Measurements from ENCODE around the gene MRPL12. TPM values are rescaled to one million over a fixed set of nuclear protein-coding genes. Genes with fewer than 3 reads are reported as not detected.

Gene MRPL12
- total RNA-seq, result 10 to 100 TPM; 24.0 to 98.8 (median 85.2) TPM
- 100 to 1,000 TPM in 2 of 3 donors, 10 to 100 TPM in 1; 60.7 to 159 (median 141) TPM for polyA plus RNA-seq
- long read RNA-seq, donor 1, transcript MRPL12-201 (5 exons, 1,028 nt), result major isoform, 85 of 90 reads
- long read RNA-seq, donor 1, partial matches to known transcripts, result 5 of 90 reads
- long read RNA-seq, donor 1, other reads (novel, unspliced or antisense), result 0 of 90 reads
- long read RNA-seq, donor 2, transcript MRPL12-201 (5 exons, 1,028 nt), result major isoform, 38 of 38 reads
- long read RNA-seq, donor 2, partial matches to known transcripts, result 0 of 38 reads
- long read RNA-seq, donor 2, other reads (novel, unspliced or antisense), result 0 of 38 reads
- long read RNA-seq, donor 3, transcript MRPL12-201 (5 exons, 1,028 nt), result major isoform, 42 of 58 reads
- long read RNA-seq, donor 3, partial matches to known transcripts, result 16 of 58 reads
- long read RNA-seq, donor 3, other reads (novel, unspliced or antisense), result 0 of 58 reads
- long read RNA-seq, donor 4, transcript MRPL12-201 (5 exons, 1,028 nt), result major isoform, 48 of 51 reads
- long read RNA-seq, donor 4, partial matches to known transcripts, result 3 of 51 reads
- long read RNA-seq, donor 4, other reads (novel, unspliced or antisense), result 0 of 51 reads
- long read RNA-seq, donor 5, transcript MRPL12-201 (5 exons, 1,028 nt), result major isoform, 76 of 78 reads
- long read RNA-seq, donor 5, partial matches to known transcripts, result 1 of 78 reads
- long read RNA-seq, donor 5, other reads (novel, unspliced or antisense), result 1 of 78 reads
- long read RNA-seq, donor 6, transcript MRPL12-201 (5 exons, 1,028 nt), result major isoform, 59 of 60 reads
- long read RNA-seq, donor 6, partial matches to known transcripts, result 0 of 60 reads
- long read RNA-seq, donor 6, other reads (novel, unspliced or antisense), result 1 of 60 reads
- long read RNA-seq, donor 7, transcript MRPL12-201 (5 exons, 1,028 nt), result major isoform, 35 of 40 reads
- long read RNA-seq, donor 7, partial matches to known transcripts, result 5 of 40 reads
- long read RNA-seq, donor 7, other reads (novel, unspliced or antisense), result 0 of 40 reads
- long read RNA-seq, donor 8, transcript MRPL12-201 (5 exons, 1,028 nt), result major isoform, 54 of 59 reads
- long read RNA-seq, donor 8, partial matches to known transcripts, result 5 of 59 reads
- long read RNA-seq, donor 8, other reads (novel, unspliced or antisense), result 0 of 59 reads
- long read RNA-seq, donor 9, transcript MRPL12-201 (5 exons, 1,028 nt), result major isoform, 38 of 38 reads
- long read RNA-seq, donor 9, partial matches to known transcripts, result 0 of 38 reads
- long read RNA-seq, donor 9, other reads (novel, unspliced or antisense), result 0 of 38 reads
- long read RNA-seq, donor 10, transcript MRPL12-201 (5 exons, 1,028 nt), result major isoform, 27 of 27 reads
- long read RNA-seq, donor 10, partial matches to known transcripts, result 0 of 27 reads
- long read RNA-seq, donor 10, other reads (novel, unspliced or antisense), result 0 of 27 reads

DNA sequence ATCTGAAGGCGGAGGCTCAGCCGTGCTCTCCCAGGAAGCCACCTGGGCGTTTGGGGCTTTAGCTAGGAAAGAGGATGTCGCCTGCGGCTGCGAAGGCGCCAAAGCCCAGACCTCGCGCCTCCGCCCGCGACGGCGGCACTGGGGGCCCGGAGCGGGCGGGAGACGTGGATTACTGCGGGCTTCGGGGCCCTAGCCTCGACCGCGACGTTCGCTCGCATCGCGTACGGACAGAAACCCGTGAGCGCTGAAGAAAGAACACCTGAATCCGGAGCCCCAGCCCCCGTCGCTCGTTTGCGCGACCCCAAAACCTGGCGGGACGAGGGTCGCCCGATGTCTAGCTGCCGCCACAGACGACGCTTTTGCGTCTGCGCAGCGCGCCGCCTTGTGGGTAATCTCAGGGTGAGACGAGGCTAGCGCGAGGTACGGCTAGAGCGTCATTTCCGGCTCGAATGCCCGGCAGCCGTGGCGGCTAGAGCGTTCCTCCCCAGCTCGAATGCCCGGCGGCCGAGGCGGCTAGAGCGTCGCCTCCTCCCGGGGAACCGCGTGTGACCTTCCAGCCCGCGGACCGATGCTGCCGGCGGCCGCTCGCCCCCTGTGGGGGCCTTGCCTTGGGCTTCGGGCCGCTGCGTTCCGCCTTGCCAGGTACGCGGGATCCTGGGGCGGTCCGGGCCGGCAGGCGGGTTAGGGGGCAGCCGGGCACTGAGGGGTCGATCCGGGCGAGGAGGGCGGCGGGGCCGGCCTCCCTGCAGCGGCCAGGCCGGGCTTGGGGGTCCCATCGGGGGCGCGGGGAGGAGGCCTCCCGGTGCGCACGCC, at the start of gene MRPL12:
TSS of gene MRPL12 (plus strand) at position 434 of the 813 bp plus-strand sequence. CDS start at position 569, 135 bp downstream.
- peak within 1 kb of the TSS; percentile 46 to 96 (median 70) for H3K4me3 ChIP-seq
- intact Hi-C loops (cut with DNase I), result no loop called here
- peaks cover 0 to 61% of the 10 kb centered on the region in 2 donors for H3K36me3 ChIP-seq (replicated peaks in 1 of 2)
- H3K9me3 ChIP-seq (replicated peaks in 1 of 3), result no peaks in the 10 kb centered on the region
- TF ChIP-seq POLR2A (IDR thresholded peaks at IDR 0.05), result peak; percentile 80 to 94
- TF ChIP-seq, protein P1, sequence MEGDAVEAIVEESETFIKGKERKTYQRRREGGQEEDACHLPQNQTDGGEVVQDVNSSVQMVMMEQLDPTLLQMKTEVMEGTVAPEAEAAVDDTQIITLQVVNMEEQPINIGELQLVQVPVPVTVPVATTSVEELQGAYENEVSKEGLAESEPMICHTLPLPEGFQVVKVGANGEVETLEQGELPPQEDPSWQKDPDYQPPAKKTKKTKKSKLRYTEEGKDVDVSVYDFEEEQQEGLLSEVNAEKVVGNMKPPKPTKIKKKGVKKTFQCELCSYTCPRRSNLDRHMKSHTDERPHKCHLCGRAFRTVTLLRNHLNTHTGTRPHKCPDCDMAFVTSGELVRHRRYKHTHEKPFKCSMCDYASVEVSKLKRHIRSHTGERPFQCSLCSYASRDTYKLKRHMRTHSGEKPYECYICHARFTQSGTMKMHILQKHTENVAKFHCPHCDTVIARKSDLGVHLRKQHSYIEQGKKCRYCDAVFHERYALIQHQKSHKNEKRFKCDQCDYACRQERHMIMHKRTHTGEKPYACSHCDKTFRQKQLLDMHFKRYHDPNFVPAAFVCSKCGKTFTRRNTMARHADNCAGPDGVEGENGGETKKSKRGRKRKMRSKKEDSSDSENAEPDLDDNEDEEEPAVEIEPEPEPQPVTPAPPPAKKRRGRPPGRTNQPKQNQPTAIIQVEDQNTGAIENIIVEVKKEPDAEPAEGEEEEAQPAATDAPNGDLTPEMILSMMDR (IDR thresholded peaks at IDR 0.05), result peak in 4 of 6 experiments; percentile 18 to 49 (median 41)
- DNase-seq, result peak; percentile 90 to 96 (median 93)
- WGBS, 4 donors, result 1% methylated on average over 24 to 102 of the region's 102 CpGs
- H3K4me1 ChIP-seq (replicated peaks in 1 of 2), result peaks cover 19 to 27% of the 10 kb centered on the region in 2 donors
- H3K27me3 ChIP-seq, result no peaks in the 10 kb centered on the region
- peak within 1 kb of the TSS; percentile 73 to 100 (median 92) for H3K27ac ChIP-seq

GRCh38 chr17:81655378-81656117, 47.6 kb upstream of the MRPL12 start:
- H3K9me3 ChIP-seq (replicated peaks in 1 of 3), result no peaks in the 10 kb centered on the region
- H3K4me1 ChIP-seq (replicated peaks in 1 of 2), result no peaks in the 10 kb centered on the region
- H3K27me3 ChIP-seq, result no peaks in the 10 kb centered on the region
- intact Hi-C loops (cut with DNase I), result no loop called here
- 50 to 90% (median 79%) methylated on average over 4 to 18 of the region's 18 CpGs for WGBS, 4 donors
- no peaks in the 10 kb centered on the region for H3K36me3 ChIP-seq (replicated peaks in 1 of 2)
- H3K27ac ChIP-seq, result no peak overlapping the region
- no peak overlapping the region for H3K4me3 ChIP-seq
- DNase-seq, result no peak
- TF ChIP-seq, protein P1 (IDR thresholded peaks at IDR 0.05), result no peak
- no peak for TF ChIP-seq POLR2A (IDR thresholded peaks at IDR 0.05)

GRCh38 chr17:81656118-81656743, 46.9 kb upstream of the MRPL12 start, which contains the start of gene PDE6G:
TSS of gene PDE6G (minus strand) at chr17:81656542. CDS start at chr17:81653305, 3,237 bp downstream.
- 84 to 91% (median 85%) methylated on average over 8 to 15 of the region's 15 CpGs for WGBS, 4 donors
- Histone ChIP-seq H3K36me3 (replicated peaks in 1 of 2) (no peaks in the 10 kb centered on the region), H3K27me3 (no peaks in the 10 kb centered on the region), H3K4me1 (replicated peaks in 1 of 2) (no peaks in the 10 kb centered on the region), H3K9me3 (replicated peaks in 1 of 3) (no peaks in the 10 kb centered on the region), H3K27ac (no peak within 1 kb of the TSS), H3K4me3 (no peak within 1 kb of the TSS)
- no peak for DNase-seq
- intact Hi-C loops (cut with DNase I), result no loop called here
- TF ChIP-seq, protein P1 (IDR thresholded peaks at IDR 0.05), result no peak
- TF ChIP-seq POLR2A (IDR thresholded peaks at IDR 0.05), result no peak
